VCaP (cell line): ENCODE results near the gene TTC34.
A peak's percentile ranks its signal among the peaks of the same experiment; 100 is the strongest.

Experiments used
- H3K27ac ChIP-seq: fragments of 450-650 bp; 2 replicates; pipeline ENCODE4 v1.5.1; 2017
- TF ChIP-seq, protein P1 (sequence below): fragments of 450-650 bp; conservative IDR thresholded peaks from 2 replicates; pipeline ENCODE4 v1.5.1; 2017; ENCODE audit warnings: mild to moderate bottlenecking, moderate library complexity

Gene TTC34

GRCh38 chr1:2787163-2787911, 14.2 kb downstream of the TTC34 start:
- TF ChIP-seq, protein P1, sequence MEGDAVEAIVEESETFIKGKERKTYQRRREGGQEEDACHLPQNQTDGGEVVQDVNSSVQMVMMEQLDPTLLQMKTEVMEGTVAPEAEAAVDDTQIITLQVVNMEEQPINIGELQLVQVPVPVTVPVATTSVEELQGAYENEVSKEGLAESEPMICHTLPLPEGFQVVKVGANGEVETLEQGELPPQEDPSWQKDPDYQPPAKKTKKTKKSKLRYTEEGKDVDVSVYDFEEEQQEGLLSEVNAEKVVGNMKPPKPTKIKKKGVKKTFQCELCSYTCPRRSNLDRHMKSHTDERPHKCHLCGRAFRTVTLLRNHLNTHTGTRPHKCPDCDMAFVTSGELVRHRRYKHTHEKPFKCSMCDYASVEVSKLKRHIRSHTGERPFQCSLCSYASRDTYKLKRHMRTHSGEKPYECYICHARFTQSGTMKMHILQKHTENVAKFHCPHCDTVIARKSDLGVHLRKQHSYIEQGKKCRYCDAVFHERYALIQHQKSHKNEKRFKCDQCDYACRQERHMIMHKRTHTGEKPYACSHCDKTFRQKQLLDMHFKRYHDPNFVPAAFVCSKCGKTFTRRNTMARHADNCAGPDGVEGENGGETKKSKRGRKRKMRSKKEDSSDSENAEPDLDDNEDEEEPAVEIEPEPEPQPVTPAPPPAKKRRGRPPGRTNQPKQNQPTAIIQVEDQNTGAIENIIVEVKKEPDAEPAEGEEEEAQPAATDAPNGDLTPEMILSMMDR: no peak
- H3K27ac ChIP-seq: no peak overlapping the region

- no peak overlapping the region for H3K27ac ChIP-seq
- TF ChIP-seq, protein P1: peak; percentile 76
These were observed 14.9 kb downstream of the TTC34 start for GRCh38 chr1:2786329-2787162.

- TF ChIP-seq, protein P1: no peak
- no peak overlapping the region for H3K27ac ChIP-seq
These were observed 15.7 kb downstream of the TTC34 start for GRCh38 chr1:2785631-2786328.

DNA sequence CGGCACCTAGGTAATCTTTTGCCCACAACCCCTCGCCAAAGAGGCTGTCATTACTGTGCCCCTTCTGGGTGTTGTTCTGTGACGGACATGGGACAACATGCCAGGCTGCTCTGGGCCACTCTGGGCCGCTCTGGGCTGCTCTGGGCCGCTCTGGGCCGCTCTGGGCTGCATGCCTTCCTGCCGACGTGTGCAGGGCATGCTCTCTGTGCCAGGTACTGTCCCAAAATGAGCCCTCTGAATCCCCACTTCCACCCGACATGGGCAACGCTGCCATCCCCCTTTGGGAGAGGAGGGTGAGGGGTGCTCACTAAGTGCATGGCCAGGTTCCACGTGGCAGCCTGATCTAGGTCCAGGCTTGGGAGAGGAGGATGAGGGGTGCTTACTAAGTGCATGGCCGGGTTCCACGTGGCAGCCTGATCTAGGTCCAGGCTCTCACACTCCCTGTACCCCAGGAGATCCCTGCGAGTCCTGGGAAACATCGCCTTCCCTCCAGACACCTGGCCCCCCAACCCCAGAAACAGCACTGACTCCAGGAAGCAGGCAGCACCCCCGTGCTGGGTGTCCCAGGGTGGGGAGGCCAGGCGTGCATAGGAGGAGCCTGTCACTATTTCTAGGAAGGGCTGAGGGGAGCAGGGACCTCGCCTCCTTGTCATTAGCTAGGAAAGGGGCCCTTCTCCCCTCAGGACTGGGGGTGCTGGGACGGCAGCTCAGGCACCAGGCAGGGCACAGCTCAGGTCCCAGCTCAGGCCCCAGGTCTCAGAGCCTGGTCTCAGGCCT, 16.5 kb downstream of the TTC34 start:
- TF ChIP-seq, protein P1: no peak
- H3K27ac ChIP-seq: no peak overlapping the region

- no peak overlapping the region for H3K27ac ChIP-seq
- TF ChIP-seq, protein P1: no peak
These were observed 17.8 kb downstream of the TTC34 start for GRCh38 chr1:2783435-2784397.

DNA sequence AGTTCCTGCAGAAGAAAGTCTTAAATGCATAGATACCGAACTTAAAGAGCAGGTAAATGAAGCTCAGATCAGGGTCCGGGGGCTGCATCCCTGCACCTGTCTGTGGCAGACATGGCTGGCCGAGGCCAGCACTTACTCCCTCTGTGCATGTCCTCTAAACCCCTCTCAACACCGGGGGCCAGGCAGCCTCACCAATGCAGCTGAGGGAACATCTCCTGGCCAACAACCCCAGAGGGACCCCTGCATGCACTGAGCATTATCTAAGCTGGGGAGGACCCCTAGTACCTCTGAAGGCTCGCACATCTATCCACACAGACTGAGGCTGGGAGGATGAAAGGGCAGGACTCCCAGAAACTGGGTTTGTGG, 18.4 kb downstream of the TTC34 start:
- no peak overlapping the region for H3K27ac ChIP-seq
- TF ChIP-seq, protein P1: no peak
